Liver (tissue), 9 donors: ENCODE results near the gene MUSK. TPM values are rescaled to one million over a fixed set of nuclear protein-coding genes. Genes with fewer than 3 reads are reported as not detected.

Source experiments
- DNase-seq: peaks from one replicate; pipeline ENCODE4 v3.0.0-alpha.2; 2017; ENCODE audit warnings: low spot score
- H3K27ac ChIP-seq, 2 donors: one replicate each; pipeline ENCODE4 v1.7.0; 2013; ENCODE audit warnings: inconsistent platforms in 2 of 2, low read length in 2 of 2, control low read depth in 1 of 2, low read depth in 1 of 2, mild to moderate bottlenecking in 1 of 2
- H3K27me3 ChIP-seq, 4 donors: one replicate each; pipeline versions ENCODE4 v1.6.1 to v1.7.0; 2013; ENCODE audit warnings: low read length in 3 of 4, inconsistent platforms in 1 of 4, mild to moderate bottlenecking in 1 of 4, moderate library complexity in 1 of 4; ENCODE audit not compliant: control insufficient read depth in 4 of 4, insufficient read depth in 4 of 4
- H3K36me3 ChIP-seq, 4 donors: one replicate each; pipeline versions ENCODE4 v1.6.1 to v1.7.0; 2013; ENCODE audit warnings: low read length in 3 of 4, mild to moderate bottlenecking in 3 of 4, low read depth in 1 of 4, moderate library complexity in 1 of 4; ENCODE audit not compliant: control insufficient read depth in 4 of 4, insufficient read depth in 3 of 4
- H3K4me1 ChIP-seq, 4 donors: one replicate each; pipeline versions ENCODE4 v1.6.1 to v1.7.0; 2013; ENCODE audit warnings: low read length in 3 of 4, mild to moderate bottlenecking in 3 of 4, moderate library complexity in 1 of 4; ENCODE audit not compliant: control insufficient read depth in 4 of 4, insufficient read depth in 4 of 4
- H3K4me3 ChIP-seq, 3 donors: one replicate each; pipeline versions ENCODE4 v1.6.1 to v1.7.0; 2013; ENCODE audit warnings: low read length in 3 of 3, control low read depth in 1 of 3, low read depth in 1 of 3, mild to moderate bottlenecking in 1 of 3
- H3K9ac ChIP-seq, 2 donors: one replicate each; pipeline ENCODE4 v1.7.0; 2013; ENCODE audit warnings: low read length in 2 of 2, mild to moderate bottlenecking in 2 of 2, moderate library complexity in 2 of 2, control low read depth in 1 of 2, low read depth in 1 of 2
- H3K9me3 ChIP-seq, 4 donors: one replicate each; pipeline versions ENCODE4 v1.6.1 to v1.7.0; 2013; ENCODE audit warnings: low read length in 3 of 4; ENCODE audit not compliant: control insufficient read depth in 4 of 4
- CTCF ChIP-seq: fragments of 150-350 bp; IDR thresholded peaks from 2 replicates; pipeline ENCODE4 v1.5.1; 2017; ENCODE audit warnings: improper control_type of control experiment, low read depth, low read length; ENCODE audit not compliant: missing input control
- EGR1 ChIP-seq, 2 donors: IDR thresholded peaks; 2 replicates each; pipeline ENCODE4 v1.6.1; 2016 to 2018; ENCODE audit warnings: antibody characterized with exemption in 2 of 2, low read depth in 2 of 2
- FOXA1 ChIP-seq: IDR thresholded peaks from 2 replicates; pipeline ENCODE4 v1.6.1; 2016; ENCODE audit warnings: antibody characterized with exemption
- FOXA2 ChIP-seq: IDR thresholded peaks from 2 replicates; pipeline ENCODE4 v1.6.1; 2016; ENCODE audit warnings: antibody characterized with exemption
- GABPA ChIP-seq, 2 donors: IDR thresholded peaks in 1 of 2; conservative IDR thresholded peaks in 1 of 2; 2 replicates each; pipeline ENCODE4 v1.6.1; 2016; ENCODE audit warnings: antibody characterized with exemption in 2 of 2, mild to moderate bottlenecking in 1 of 2, moderate library complexity in 1 of 2
- HNF4A ChIP-seq, 2 donors: conservative IDR thresholded peaks; 2 replicates each; pipeline ENCODE4 v1.6.1; 2016; ENCODE audit warnings: antibody characterized with exemption in 2 of 2, mild to moderate bottlenecking in 2 of 2
- HNF4G ChIP-seq: IDR thresholded peaks from 2 replicates; pipeline ENCODE4 v1.6.1; 2016; ENCODE audit warnings: antibody characterized with exemption
- JUND ChIP-seq, 2 donors: IDR thresholded peaks; 2 replicates each; pipeline ENCODE4 v1.6.1; 2016; ENCODE audit warnings: antibody characterized with exemption in 2 of 2
- MAX ChIP-seq: IDR thresholded peaks from 2 replicates; pipeline ENCODE4 v1.6.1; 2016; ENCODE audit warnings: antibody characterized with exemption
- NR2F2 ChIP-seq: IDR thresholded peaks from 2 replicates; pipeline ENCODE4 v1.6.1; 2016; ENCODE audit warnings: antibody characterized with exemption
- RAD21 ChIP-seq, 2 donors: IDR thresholded peaks; 2 replicates each; pipeline ENCODE4 v1.6.1; 2016; ENCODE audit warnings: antibody characterized with exemption in 2 of 2, mild to moderate bottlenecking in 2 of 2
- REST ChIP-seq: IDR thresholded peaks from 2 replicates; pipeline ENCODE4 v1.6.1; 2016; ENCODE audit warnings: antibody characterized with exemption, mild to moderate bottlenecking
- RXRA ChIP-seq, 2 donors: IDR thresholded peaks; 2 replicates each; pipeline ENCODE4 v1.6.1; 2017 to 2018; ENCODE audit warnings: antibody characterized with exemption in 2 of 2, mild to moderate bottlenecking in 1 of 2
- SP1 ChIP-seq: IDR thresholded peaks from 2 replicates; pipeline ENCODE4 v1.6.1; 2018; ENCODE audit warnings: antibody characterized with exemption, mild to moderate bottlenecking
- TAF1 ChIP-seq: conservative IDR thresholded peaks from 2 replicates; pipeline ENCODE4 v1.6.1; 2016; ENCODE audit warnings: antibody characterized with exemption, mild to moderate bottlenecking
- YY1 ChIP-seq: IDR thresholded peaks from 2 replicates; pipeline ENCODE4 v1.6.1; 2016; ENCODE audit warnings: antibody characterized with exemption, mild to moderate bottlenecking
- whole genome bisulfite sequencing: extraction: QIAGEN DNeasy Blood & Tissue Kit; methylation state at CpG from one replicate; pipeline ENCODE4 v1.1.7; 2013; 5-methylcytosine and 5-hydroxymethylcytosine counted together
- polyA plus RNA-seq, 2 donors: library from polyadenylated mRNA; stranded (reverse) in 1 of 2; unstranded in 1 of 2; fragments of 200-250 nt in 1 of 2; fragments of >200 nt in 1 of 2; fragmentation: Nextera tagmentation in 1 of 2; extraction: Ambion mirVana in 1 of 2; gene quantifications; one replicate each; pipeline versions ENCODE4 v1.2.1 to v1.2.3, GENCODE V29; 2013 to 2015
- total RNA-seq, 2 donors: library from RNA; depleted of rRNA; stranded (reverse); fragments of >200 nt; gene quantifications; one replicate each; pipeline ENCODE4 v1.2.3, GENCODE V29; 2014
- TF ChIP-seq, protein P1 (sequence below): IDR thresholded peaks from 2 replicates; pipeline ENCODE4 v1.6.1; 2016; ENCODE audit warnings: antibody characterized with exemption
- TF ChIP-seq, protein P2 (sequence below): IDR thresholded peaks from 2 replicates; pipeline ENCODE4 v1.6.1; 2016; ENCODE audit warnings: antibody characterized with exemption
- donor health status: healthy.
- donor health status: healthy.
- donor health status: healthy.
- donor health status: healthy.
- donor health status: healthy.

Gene MUSK
- total and polyA plus RNA-seq, 4 donors, result 0.05 to 0.17 (median 0.10) TPM; not detected in 1

DNA sequence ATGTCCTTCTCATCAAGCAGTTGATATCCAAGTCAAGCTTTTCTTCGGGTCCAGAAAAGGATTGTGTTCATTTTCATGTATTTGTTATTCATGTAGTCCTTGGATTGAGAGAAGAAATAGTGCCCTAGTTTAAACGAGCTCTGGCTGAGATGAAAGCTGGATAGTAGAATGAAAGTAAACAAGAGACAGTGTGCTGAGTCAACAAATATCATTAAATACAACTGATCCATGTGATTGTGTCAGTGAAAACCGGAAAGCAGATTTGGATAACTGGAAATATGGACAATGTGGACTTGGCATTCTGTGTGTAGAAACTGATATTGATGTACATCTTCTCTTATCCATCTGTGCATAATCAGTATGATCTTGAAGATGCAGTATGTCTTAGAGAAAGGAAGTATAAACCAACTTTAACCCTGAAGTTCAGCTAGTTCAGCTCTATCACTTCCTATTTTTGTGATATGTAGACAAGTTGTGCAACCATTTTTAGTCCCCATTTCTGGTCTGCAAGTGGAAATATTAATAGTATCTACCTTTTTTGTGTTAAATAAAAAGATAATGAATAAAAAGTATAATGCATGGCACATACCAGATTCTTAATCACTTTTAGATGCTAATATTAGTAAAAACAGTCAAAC is 4.4 kb downstream of the MUSK start:
- DNase-seq, result no peak
- H3K27me3 ChIP-seq, result peaks cover 0 to 2% (median 0%) of the 10 kb centered on the region in 4 donors
- H3K27ac ChIP-seq, result no peak overlapping the region
- H3K9me3 ChIP-seq, result no peaks in the 10 kb centered on the region
- no peaks in the 10 kb centered on the region for H3K36me3 ChIP-seq
- H3K9ac ChIP-seq, result no peak overlapping the region
- 41% methylated on average over 3 of the region's 3 CpGs for WGBS
- no peak overlapping the region for H3K4me3 ChIP-seq
- H3K4me1 ChIP-seq, result no peaks in the 10 kb centered on the region
- TF ChIP-seq, protein P1, sequence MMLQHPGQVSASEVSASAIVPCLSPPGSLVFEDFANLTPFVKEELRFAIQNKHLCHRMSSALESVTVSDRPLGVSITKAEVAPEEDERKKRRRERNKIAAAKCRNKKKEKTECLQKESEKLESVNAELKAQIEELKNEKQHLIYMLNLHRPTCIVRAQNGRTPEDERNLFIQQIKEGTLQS, result no peak
- TF ChIP-seq FOXA1 (no peak), YY1 (no peak), GABPA (IDR thresholded peaks at IDR 0.05 in 1 of 2, conservative IDR thresholded peaks at IDR 0.05 in 1 of 2) (no peak), MAX (no peak), EGR1 (IDR thresholded peaks at IDR 0.05; ENCODE audit: low read depth in 2 of 2) (no peak), NR2F2 (no peak), TAF1 (no peak), RXRA (IDR thresholded peaks at IDR 0.05) (no peak), SP1 (no peak), CTCF (no peak), HNF4G (no peak), FOXA2 (no peak)
- TF ChIP-seq, protein P2, sequence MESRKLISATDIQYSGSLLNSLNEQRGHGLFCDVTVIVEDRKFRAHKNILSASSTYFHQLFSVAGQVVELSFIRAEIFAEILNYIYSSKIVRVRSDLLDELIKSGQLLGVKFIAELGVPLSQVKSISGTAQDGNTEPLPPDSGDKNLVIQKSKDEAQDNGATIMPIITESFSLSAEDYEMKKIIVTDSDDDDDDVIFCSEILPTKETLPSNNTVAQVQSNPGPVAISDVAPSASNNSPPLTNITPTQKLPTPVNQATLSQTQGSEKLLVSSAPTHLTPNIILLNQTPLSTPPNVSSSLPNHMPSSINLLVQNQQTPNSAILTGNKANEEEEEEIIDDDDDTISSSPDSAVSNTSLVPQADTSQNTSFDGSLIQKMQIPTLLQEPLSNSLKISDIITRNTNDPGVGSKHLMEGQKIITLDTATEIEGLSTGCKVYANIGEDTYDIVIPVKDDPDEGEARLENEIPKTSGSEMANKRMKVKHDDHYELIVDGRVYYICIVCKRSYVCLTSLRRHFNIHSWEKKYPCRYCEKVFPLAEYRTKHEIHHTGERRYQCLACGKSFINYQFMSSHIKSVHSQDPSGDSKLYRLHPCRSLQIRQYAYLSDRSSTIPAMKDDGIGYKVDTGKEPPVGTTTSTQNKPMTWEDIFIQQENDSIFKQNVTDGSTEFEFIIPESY, result no peak

DNA sequence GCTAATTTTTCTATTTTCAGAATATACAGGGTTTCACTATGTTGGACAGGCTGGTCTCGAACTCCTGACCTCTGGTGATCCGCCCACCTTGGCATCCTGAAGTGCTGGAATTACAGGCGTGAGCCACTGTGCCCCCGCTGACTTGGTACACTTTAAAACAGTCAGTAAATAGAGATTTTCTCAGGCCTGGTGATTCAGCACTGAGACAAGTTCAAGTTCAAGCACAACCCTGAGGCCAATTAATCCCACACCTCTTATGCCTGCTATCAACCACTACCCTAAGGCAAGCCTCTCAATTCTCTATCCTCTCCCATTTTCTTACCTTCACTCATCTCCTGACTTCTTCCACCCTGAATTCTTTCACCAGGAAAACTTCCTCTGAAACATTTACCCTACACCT is 18.9 kb downstream of the MUSK start:
- 84% methylated on average over 4 of the region's 4 CpGs for WGBS
- Histone ChIP-seq H3K4me1 (no peaks in the 10 kb centered on the region), H3K9ac (no peak overlapping the region), H3K27ac (no peak overlapping the region), H3K27me3 (no peaks in the 10 kb centered on the region), H3K9me3 (no peaks in the 10 kb centered on the region), H3K4me3 (no peak overlapping the region), H3K36me3 (no peaks in the 10 kb centered on the region)
- no peak for DNase-seq
- TF ChIP-seq SP1 (no peak), NR2F2 (no peak), JUND (IDR thresholded peaks at IDR 0.05) (no peak), RAD21 (IDR thresholded peaks at IDR 0.05) (no peak), TAF1 (no peak), RXRA (IDR thresholded peaks at IDR 0.05) (no peak), CTCF (no peak), MAX (no peak), EGR1 (IDR thresholded peaks at IDR 0.05; ENCODE audit: low read depth in 2 of 2) (no peak), HNF4G (no peak), YY1 (no peak), GABPA (IDR thresholded peaks at IDR 0.05 in 1 of 2, conservative IDR thresholded peaks at IDR 0.05 in 1 of 2) (no peak), FOXA1 (no peak), HNF4A (conservative IDR thresholded peaks at IDR 0.05) (no peak), REST (no peak)
- TF ChIP-seq, protein P1, result no peak
